ENCODE results near the gene SH3RF2. TPM values are rescaled to one million over a fixed set of nuclear protein-coding genes. Genes with fewer than 3 reads are reported as not detected.

SH3RF2 gene
- total and polyA plus RNA-seq, 2 donors (not counting 3 experiments of a cell fraction or from before 2014, with no cell fraction given): 0.54 to 0.84 TPM

- Histone ChIP-seq H3K36me3 (ENCODE audit: control insufficient read depth in 2 of 2, extremely low read depth in 1 of 2, insufficient read depth in 2 of 2, low read length in 2 of 2) (no peaks in the 10 kb centered on the region), H3K9me3 (replicated peaks; ENCODE audit: control insufficient read depth, insufficient read depth, low read length) (no peaks in the 10 kb centered on the region), H3K4me1 (ENCODE audit: control insufficient read depth, extremely low read depth, insufficient read depth, low read length) (no peaks in the 10 kb centered on the region), H3K4me3 (replicated peaks in 1 of 3; ENCODE audit: insufficient read depth in 1 of 3, low read depth in 1 of 3, low read length in 3 of 3) (no peak overlapping the region), H3K27me3 (ENCODE audit: control insufficient read depth in 2 of 2, insufficient read depth in 2 of 2, low read length in 2 of 2) (peaks cover 0 to 2% of the 10 kb centered on the region in 2 experiments), H3K9ac (replicated peaks; ENCODE audit: extremely low read depth, insufficient read depth, low read length) (no peak overlapping the region), H3K27ac (ENCODE audit: insufficient read depth, low read depth, low read length) (no peak overlapping the region), H2AFZ (ENCODE audit: low read depth, low read length) (no peak overlapping the region), H3K4me2 (ENCODE audit: insufficient read depth, low read length) (no peak overlapping the region), H3K79me2 (ENCODE audit: control insufficient read depth, insufficient read depth, low read length) (no peaks in the 10 kb centered on the region), H3K9me1 (replicated peaks; ENCODE audit: control insufficient read depth, extremely low read depth, insufficient read depth, low read length) (no peaks in the 10 kb centered on the region), H4K20me1 (replicated peaks; ENCODE audit: control insufficient read depth, extremely low read depth, insufficient read depth, low read length) (no peaks in the 10 kb centered on the region)
- dilution Hi-C loops (cut with MboI; ENCODE audit: extremely low pct_ligation_motif_present, low sequenced_read_pairs) (no loop called here), intact Hi-C loops (cut with micrococcal nuclease) (no loop called here)
- FAIRE-seq: no peak
- no peak for DNase-seq (ENCODE audit: low read depth, low spot score)
- POLR2A ChIA-PET: no interaction called here
- CTCF ChIA-PET: no interaction called here
- TF ChIP-seq JUN (IDR thresholded peaks at IDR 0.05; ENCODE audit: borderline replicate concordance, insufficient read depth, insufficient read length, low read depth): no peak
- no peak for TF ChIP-seq POLR2AphosphoS5 (IDR thresholded peaks at IDR 0.05; ENCODE audit: insufficient read depth, low read depth, low read length)
- TF ChIP-seq FOS (IDR thresholded peaks at IDR 0.05; ENCODE audit: borderline replicate concordance, insufficient read depth, low read length): no peak
- no peak for TF ChIP-seq POLR2A (IDR thresholded peaks at IDR 0.05; ENCODE audit: low read depth, low read length)
- no peak for TF ChIP-seq EZH2 (IDR thresholded peaks at IDR 0.05; ENCODE audit: borderline replicate concordance, low read depth, low read length, severe bottlenecking)
- TF ChIP-seq GATA2 (IDR thresholded peaks at IDR 0.05; ENCODE audit: insufficient read depth, insufficient read length, low read depth, low read length): no peak
- TF ChIP-seq MAX (IDR thresholded peaks at IDR 0.05; ENCODE audit: insufficient read depth, insufficient read length): no peak
- TF ChIP-seq MYC (IDR thresholded peaks at IDR 0.05; ENCODE audit: low read depth, low read length): no peak
- no peak for TF ChIP-seq CTCF (IDR thresholded peaks at IDR 0.05; ENCODE audit: extremely low read depth in 1 of 2, insufficient read depth in 1 of 2, low read depth in 1 of 2, low read length in 2 of 2)
- no TSS peak for BruUV-seq (replicated peaks)
Observed at GRCh38 chr5:145912019-145912418, 24.4 kb upstream of the SH3RF2 start.
